ENCODE data around the gene KCNMA1.
"Not testable (repeated sequence)": the region's sequence is repeated elsewhere in the genome, so short reads cannot be mapped to it uniquely, and the experiment has no call there.

KCNMA1 gene

GRCh38 chr10:77537071-77537470, 100.5 kb downstream of the KCNMA1 start:
- no peak for DNase-seq (ENCODE audit: low read depth in 1 of 2, low spot score in 1 of 2)

- no peak for DNase-seq (ENCODE audit: low read depth in 1 of 2, low spot score in 1 of 2)
These were observed 103.7 kb downstream of the KCNMA1 start for GRCh38 chr10:77533887-77534278.

GRCh38 chr10:77533146-77533886, 104.3 kb downstream of the KCNMA1 start:
- DNase-seq (ENCODE audit: low read depth in 1 of 2, low spot score in 1 of 2) = no peak

GRCh38 chr10:77532068-77532467, 105.5 kb downstream of the KCNMA1 start:
- no peak for DNase-seq (ENCODE audit: low read depth in 1 of 2, low spot score in 1 of 2)

GRCh38 chr10:77531441-77532001, 106.1 kb downstream of the KCNMA1 start:
- DNase-seq (ENCODE audit: low read depth in 1 of 2, low spot score in 1 of 2) = no peak

GRCh38 chr10:77530011-77530410, 107.6 kb downstream of the KCNMA1 start:
- DNase-seq (ENCODE audit: low read depth in 1 of 2, low spot score in 1 of 2) = no peak

- DNase-seq (ENCODE audit: low read depth in 1 of 2, low spot score in 1 of 2) = no peak
These were observed 108.5 kb downstream of the KCNMA1 start for GRCh38 chr10:77529050-77529576.

- no peak for DNase-seq (ENCODE audit: low read depth in 1 of 2, low spot score in 1 of 2)
These were observed 109.8 kb downstream of the KCNMA1 start for GRCh38 chr10:77527839-77528238.

GRCh38 chr10:77526868-77527617, 110.6 kb downstream of the KCNMA1 start:
- DNase-seq (ENCODE audit: low read depth in 1 of 2, low spot score in 1 of 2) = no peak

- no peak for DNase-seq (ENCODE audit: low read depth in 1 of 2, low spot score in 1 of 2)
These were observed 113.3 kb downstream of the KCNMA1 start for GRCh38 chr10:77524281-77524711.

- DNase-seq (ENCODE audit: low read depth in 1 of 2, low spot score in 1 of 2) = no peak
These were observed 115.3 kb downstream of the KCNMA1 start for GRCh38 chr10:77522268-77522809.

- no peak for DNase-seq (ENCODE audit: low read depth in 1 of 2, low spot score in 1 of 2)
These were observed 116.6 kb downstream of the KCNMA1 start for GRCh38 chr10:77520995-77521394.

- DNase-seq (ENCODE audit: low read depth in 1 of 2, low spot score in 1 of 2) = no peak
These were observed 117.3 kb downstream of the KCNMA1 start for GRCh38 chr10:77520290-77520689.

- not testable (repeated sequence) for DNase-seq (ENCODE audit: low read depth in 1 of 2, low spot score in 1 of 2)
These were observed 117.8 kb downstream of the KCNMA1 start for GRCh38 chr10:77519791-77520190.

GRCh38 chr10:77518910-77519274, 118.7 kb downstream of the KCNMA1 start:
- no peak for DNase-seq (ENCODE audit: low read depth in 1 of 2, low spot score in 1 of 2)

- no peak for DNase-seq (ENCODE audit: low read depth in 1 of 2, low spot score in 1 of 2)
These were observed 119.2 kb downstream of the KCNMA1 start for GRCh38 chr10:77518241-77518909.

- DNase-seq (ENCODE audit: low read depth in 1 of 2, low spot score in 1 of 2) = no peak
These were observed 121.0 kb downstream of the KCNMA1 start for GRCh38 chr10:77516575-77516974.

- DNase-seq (ENCODE audit: low read depth in 1 of 2, low spot score in 1 of 2) = no peak
These were observed 122.7 kb downstream of the KCNMA1 start for GRCh38 chr10:77514870-77515269.

GRCh38 chr10:77513781-77514331, 123.8 kb downstream of the KCNMA1 start:
- no peak for DNase-seq (ENCODE audit: low read depth in 1 of 2, low spot score in 1 of 2)

- DNase-seq (ENCODE audit: low read depth in 1 of 2, low spot score in 1 of 2) = no peak
These were observed 124.4 kb downstream of the KCNMA1 start for GRCh38 chr10:77513220-77513619.

GRCh38 chr10:77512219-77512578, 125.4 kb downstream of the KCNMA1 start:
- no peak for DNase-seq (ENCODE audit: low read depth in 1 of 2, low spot score in 1 of 2)

Measured in activated T-helper 1 cell treated with anti-CD3 and anti-CD28 coated beads, Interleukin-2, amount 50 U/mL, for 16 hours (primary cell).